ENCODE data around the gene CALM1. TPM values are rescaled to one million over a fixed set of nuclear protein-coding genes. Genes with fewer than 3 reads are reported as not detected.

Gene CALM1
- total RNA-seq, 2 donors from 2014 or later: 137 to 199 TPM

DNA sequence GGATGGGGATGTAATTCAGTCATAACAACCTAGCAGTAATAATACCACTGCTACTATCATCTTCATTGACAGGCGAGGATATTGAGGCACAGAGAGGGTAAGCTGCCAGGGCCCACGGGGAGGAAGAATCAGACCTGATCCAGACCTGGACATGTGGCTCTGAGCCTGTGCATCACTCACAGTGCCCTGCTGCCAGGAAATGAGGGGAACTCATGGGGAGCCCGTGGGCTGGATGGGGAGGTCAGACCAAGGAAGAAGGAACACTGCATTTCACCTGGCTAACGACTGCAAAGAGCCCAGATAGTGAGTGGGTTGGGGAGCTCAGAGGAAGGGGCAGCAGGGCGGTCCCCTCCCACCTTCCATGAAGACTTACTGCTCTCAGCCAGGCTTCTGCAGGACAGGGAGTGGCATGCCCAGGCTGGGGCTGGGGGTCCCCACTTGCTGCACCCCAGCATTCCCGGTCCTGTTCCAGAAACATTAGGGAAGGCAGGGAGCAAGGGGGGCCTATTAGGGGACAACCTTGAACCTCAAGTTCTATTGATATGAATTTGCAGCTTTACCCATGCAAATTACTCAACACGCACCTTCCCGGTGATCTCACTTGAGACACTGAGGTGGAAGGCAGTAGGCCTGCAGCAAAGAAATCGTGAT lies 37.7 kb downstream of the CALM1 start:
- Histone ChIP-seq H3K4me1 (no peaks in the 10 kb centered on the region), H3K9me3 (no peaks in the 10 kb centered on the region), H3K27ac (no peak overlapping the region), H3K4me3 (no peak overlapping the region), H3K27me3 (no peaks in the 10 kb centered on the region), H3K36me3 (replicated peaks in 1 of 2; ENCODE audit: insufficient read depth in 1 of 2, low read depth in 2 of 2) (no peaks in the 10 kb centered on the region)
- intact Hi-C loops (cut with DNase I): no loop called here
- DNase-seq (no peak), ATAC-seq (no peak)
- TF ChIP-seq POLR2A (IDR thresholded peaks at IDR 0.05): no peak
- TF ChIP-seq, protein P1, sequence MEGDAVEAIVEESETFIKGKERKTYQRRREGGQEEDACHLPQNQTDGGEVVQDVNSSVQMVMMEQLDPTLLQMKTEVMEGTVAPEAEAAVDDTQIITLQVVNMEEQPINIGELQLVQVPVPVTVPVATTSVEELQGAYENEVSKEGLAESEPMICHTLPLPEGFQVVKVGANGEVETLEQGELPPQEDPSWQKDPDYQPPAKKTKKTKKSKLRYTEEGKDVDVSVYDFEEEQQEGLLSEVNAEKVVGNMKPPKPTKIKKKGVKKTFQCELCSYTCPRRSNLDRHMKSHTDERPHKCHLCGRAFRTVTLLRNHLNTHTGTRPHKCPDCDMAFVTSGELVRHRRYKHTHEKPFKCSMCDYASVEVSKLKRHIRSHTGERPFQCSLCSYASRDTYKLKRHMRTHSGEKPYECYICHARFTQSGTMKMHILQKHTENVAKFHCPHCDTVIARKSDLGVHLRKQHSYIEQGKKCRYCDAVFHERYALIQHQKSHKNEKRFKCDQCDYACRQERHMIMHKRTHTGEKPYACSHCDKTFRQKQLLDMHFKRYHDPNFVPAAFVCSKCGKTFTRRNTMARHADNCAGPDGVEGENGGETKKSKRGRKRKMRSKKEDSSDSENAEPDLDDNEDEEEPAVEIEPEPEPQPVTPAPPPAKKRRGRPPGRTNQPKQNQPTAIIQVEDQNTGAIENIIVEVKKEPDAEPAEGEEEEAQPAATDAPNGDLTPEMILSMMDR (IDR thresholded peaks at IDR 0.05): no peak
- WGBS, 2 donors: 78 to 88% methylated on average over 8 to 9 of the region's 9 CpGs

DNA sequence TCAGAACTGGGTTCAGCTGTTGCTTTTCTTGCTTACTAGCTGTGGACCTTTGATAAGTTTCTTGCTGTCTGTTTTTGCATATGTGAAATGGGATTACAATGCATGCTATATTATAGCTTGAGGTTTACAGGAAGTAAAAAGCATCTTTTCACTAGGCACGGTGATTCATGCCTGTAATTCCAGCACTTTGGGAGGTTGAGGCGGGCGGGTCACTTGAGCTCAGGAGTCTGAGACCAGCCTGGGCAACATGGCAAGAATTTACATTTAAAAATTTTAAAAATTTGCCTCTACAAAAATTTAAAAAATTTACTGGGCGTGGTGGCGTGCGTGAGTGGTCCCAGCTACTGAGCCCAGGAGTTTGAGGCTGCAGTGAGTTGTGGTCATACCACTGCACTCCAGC lies 42.0 kb downstream of the CALM1 start:
- Histone ChIP-seq H3K27me3 (no peaks in the 10 kb centered on the region), H3K4me1 (no peaks in the 10 kb centered on the region), H3K9me3 (no peaks in the 10 kb centered on the region), H3K27ac (no peak overlapping the region), H3K36me3 (replicated peaks in 1 of 2; ENCODE audit: insufficient read depth in 1 of 2, low read depth in 2 of 2) (no peaks in the 10 kb centered on the region), H3K4me3 (no peak overlapping the region)
- no peak for TF ChIP-seq POLR2A (IDR thresholded peaks at IDR 0.05)
- TF ChIP-seq, protein P1 (IDR thresholded peaks at IDR 0.05): no peak
- 91% methylated on average over 6 of the region's 6 CpGs for WGBS, 2 donors
- no peak for ATAC-seq
- no peak for DNase-seq
- intact Hi-C loops (cut with DNase I): no loop called here

DNA sequence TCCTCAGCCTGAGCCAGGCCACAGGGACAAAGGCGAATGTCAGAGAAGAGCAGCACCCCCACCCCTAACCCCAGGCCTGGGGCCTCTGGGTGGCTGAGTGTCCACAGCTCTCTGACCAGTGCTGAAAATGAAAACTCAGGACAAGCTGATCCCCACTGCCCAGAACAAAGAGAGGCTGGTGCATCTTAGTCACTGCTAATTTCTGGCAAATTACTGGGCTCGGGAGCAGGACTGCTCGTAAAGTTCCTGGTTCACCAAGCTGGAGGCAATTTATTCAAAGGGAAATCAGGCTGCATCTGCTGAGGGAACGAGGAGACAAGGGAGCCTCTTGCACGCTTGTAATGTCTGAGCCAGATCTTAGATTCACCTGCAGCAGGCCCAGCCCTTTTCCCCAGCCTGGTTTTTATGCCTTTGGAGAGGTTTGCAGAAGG lies 43.2 kb downstream of the CALM1 start:
- 64 to 85% methylated on average over 4 to 5 of the region's 5 CpGs for WGBS, 2 donors
- Histone ChIP-seq H3K9me3 (no peaks in the 10 kb centered on the region), H3K27ac (no peak overlapping the region), H3K4me1 (peaks cover 3% of the 10 kb centered on the region), H3K4me3 (no peak overlapping the region), H3K36me3 (replicated peaks in 1 of 2; ENCODE audit: insufficient read depth in 1 of 2, low read depth in 2 of 2) (no peaks in the 10 kb centered on the region), H3K27me3 (no peaks in the 10 kb centered on the region)
- intact Hi-C loops (cut with DNase I): no loop called here
- ATAC-seq (no peak), DNase-seq (no peak)
- TF ChIP-seq, protein P1 (IDR thresholded peaks at IDR 0.05): no peak
- no peak for TF ChIP-seq POLR2A (IDR thresholded peaks at IDR 0.05)

DNA sequence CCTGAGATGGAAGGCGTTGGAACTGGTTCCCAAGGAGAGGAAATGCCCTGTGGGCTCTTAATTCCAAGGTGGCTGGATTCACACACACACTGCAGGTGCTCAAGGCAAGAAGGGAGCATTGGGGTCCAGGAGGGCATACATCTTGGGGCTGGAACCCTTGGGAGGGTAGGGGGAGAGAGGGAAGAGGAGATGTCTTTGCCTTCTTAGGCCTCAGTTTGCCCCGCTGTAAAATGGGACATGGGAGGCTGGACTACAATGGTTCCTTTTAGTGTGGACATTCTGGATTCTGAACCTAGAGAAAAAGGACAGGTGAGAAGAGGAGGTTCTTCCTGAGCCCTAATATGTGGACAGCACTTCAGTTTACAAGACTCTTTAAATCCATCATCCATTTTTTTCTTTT lies 43.8 kb downstream of the CALM1 start:
- Histone ChIP-seq H3K4me3 (no peak overlapping the region), H3K36me3 (replicated peaks in 1 of 2; ENCODE audit: insufficient read depth in 1 of 2, low read depth in 2 of 2) (no peaks in the 10 kb centered on the region), H3K4me1 (peaks cover 3% of the 10 kb centered on the region), H3K9me3 (no peaks in the 10 kb centered on the region), H3K27ac (no peak overlapping the region), H3K27me3 (no peaks in the 10 kb centered on the region)
- no peak for DNase-seq
- 64 to 65% methylated on average over 2 of the region's 2 CpGs for WGBS, 2 donors
- intact Hi-C loops (cut with DNase I): no loop called here
- ATAC-seq: no peak
- no peak for TF ChIP-seq POLR2A (IDR thresholded peaks at IDR 0.05)
- TF ChIP-seq, protein P1 (IDR thresholded peaks at IDR 0.05): no peak

DNA sequence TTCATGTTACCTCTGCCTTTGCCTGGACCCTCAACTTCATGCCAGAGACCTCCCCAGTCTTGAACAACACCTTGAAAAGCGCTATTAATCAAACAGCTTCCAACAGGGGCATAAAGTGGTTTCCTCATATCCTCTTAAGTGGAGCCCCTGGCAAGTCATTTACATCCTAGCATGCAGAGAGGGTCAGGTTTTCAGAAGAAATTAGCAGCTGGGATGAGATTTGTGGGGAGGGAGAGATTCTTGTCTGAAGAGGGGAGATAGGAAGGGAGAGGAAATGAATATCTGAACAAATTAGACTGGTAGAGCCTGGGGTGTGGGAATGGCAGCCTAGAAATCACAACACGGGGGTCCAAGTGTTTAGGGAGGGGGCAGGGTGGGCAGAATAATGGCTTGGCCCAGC lies 45.6 kb downstream of the CALM1 start:
- DNase-seq: no peak
- H3K36me3 ChIP-seq (replicated peaks in 1 of 2; ENCODE audit: insufficient read depth in 1 of 2, low read depth in 2 of 2): no peaks in the 10 kb centered on the region
- no peak overlapping the region for H3K4me3 ChIP-seq
- 66 to 68% methylated on average over 2 of the region's 2 CpGs for WGBS, 2 donors
- no peak overlapping the region for H3K27ac ChIP-seq
- peaks cover 3% of the 10 kb centered on the region for H3K4me1 ChIP-seq
- intact Hi-C loops (cut with DNase I): no loop called here
- TF ChIP-seq, protein P1 (IDR thresholded peaks at IDR 0.05): no peak
- ATAC-seq: no peak
- H3K9me3 ChIP-seq: no peaks in the 10 kb centered on the region
- H3K27me3 ChIP-seq: no peaks in the 10 kb centered on the region

All from body of pancreas (tissue), 4 donors.